ENCODE measurements around the gene CD276.
"Not testable (repeated sequence)": the region's sequence is repeated elsewhere in the genome, so short reads cannot be mapped to it uniquely, and the experiment has no call there.

Gene CD276

GRCh38 chr15:73723191-73723590 lies 39.0 kb downstream of the CD276 start:
- TF ChIP-seq, protein P1, sequence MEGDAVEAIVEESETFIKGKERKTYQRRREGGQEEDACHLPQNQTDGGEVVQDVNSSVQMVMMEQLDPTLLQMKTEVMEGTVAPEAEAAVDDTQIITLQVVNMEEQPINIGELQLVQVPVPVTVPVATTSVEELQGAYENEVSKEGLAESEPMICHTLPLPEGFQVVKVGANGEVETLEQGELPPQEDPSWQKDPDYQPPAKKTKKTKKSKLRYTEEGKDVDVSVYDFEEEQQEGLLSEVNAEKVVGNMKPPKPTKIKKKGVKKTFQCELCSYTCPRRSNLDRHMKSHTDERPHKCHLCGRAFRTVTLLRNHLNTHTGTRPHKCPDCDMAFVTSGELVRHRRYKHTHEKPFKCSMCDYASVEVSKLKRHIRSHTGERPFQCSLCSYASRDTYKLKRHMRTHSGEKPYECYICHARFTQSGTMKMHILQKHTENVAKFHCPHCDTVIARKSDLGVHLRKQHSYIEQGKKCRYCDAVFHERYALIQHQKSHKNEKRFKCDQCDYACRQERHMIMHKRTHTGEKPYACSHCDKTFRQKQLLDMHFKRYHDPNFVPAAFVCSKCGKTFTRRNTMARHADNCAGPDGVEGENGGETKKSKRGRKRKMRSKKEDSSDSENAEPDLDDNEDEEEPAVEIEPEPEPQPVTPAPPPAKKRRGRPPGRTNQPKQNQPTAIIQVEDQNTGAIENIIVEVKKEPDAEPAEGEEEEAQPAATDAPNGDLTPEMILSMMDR (IDR thresholded peaks at IDR 0.05), result no peak
- no peak for TF ChIP-seq ZFX (IDR thresholded peaks at IDR 0.05; ENCODE audit: borderline replicate concordance)
- no peak overlapping the region for H3K27ac ChIP-seq

GRCh38 chr15:73724212-73724611 lies 40.0 kb downstream of the CD276 start:
- TF ChIP-seq, protein P1 (IDR thresholded peaks at IDR 0.05), result no peak
- TF ChIP-seq ZFX (IDR thresholded peaks at IDR 0.05; ENCODE audit: borderline replicate concordance), result no peak
- no peak overlapping the region for H3K27ac ChIP-seq

DNA sequence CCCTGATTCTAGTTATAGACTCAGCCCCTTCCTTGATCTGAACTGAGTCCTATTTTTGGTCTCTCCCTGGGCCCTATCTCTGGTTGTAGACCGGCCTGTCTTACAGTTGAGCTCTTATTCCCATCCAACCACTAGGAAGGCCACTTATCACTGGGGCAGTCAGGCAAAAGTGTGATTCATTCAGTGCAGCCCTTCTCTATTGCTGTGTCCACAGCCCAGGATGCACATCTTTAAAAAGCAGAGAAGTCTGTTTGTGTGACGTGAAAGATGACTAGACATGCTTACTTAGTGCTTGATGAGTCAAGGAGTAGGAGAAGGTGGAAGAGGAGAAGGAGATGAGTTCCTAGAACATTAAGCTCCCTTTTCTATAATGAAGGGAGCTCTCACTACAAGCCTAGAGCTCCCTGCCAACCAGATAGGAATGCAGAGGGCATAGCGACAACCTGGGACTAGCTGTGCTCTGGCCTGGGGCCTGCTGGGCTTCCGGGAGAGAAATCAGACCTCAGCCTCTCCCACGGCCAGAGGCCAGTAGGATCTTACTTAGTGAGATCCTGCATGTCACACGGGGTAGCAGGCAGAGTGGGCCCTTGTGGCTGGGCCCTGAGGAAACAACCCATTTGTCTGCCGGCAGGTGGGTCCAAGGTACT lies 43.3 kb downstream of the CD276 start:
- TF ChIP-seq, protein P1 (IDR thresholded peaks at IDR 0.05), result no peak
- TF ChIP-seq ZFX (IDR thresholded peaks at IDR 0.05; ENCODE audit: borderline replicate concordance), result no peak
- no peak overlapping the region for H3K27ac ChIP-seq

DNA sequence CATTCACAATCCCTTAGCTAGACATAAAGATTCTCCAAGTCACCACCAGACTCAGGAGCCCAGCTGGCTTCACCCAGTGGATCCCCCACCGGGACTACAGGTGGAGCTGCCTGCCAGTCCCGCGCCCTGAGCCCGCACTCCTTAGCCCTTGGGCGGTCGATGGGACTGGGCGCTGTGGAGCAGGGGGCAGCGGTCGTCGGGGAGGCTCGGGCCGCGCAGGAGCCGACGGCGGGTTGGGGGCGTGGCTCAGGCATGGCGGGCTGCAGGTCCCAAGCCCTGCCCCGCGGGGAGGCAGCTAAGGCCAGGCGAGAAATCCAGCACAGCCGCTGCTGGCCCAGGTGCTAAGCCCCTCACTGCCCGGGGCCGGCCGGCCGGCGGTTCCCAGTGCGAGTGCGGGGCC lies 47.9 kb downstream of the CD276 start:
- not testable (repeated sequence) for H3K27ac ChIP-seq

DNA sequence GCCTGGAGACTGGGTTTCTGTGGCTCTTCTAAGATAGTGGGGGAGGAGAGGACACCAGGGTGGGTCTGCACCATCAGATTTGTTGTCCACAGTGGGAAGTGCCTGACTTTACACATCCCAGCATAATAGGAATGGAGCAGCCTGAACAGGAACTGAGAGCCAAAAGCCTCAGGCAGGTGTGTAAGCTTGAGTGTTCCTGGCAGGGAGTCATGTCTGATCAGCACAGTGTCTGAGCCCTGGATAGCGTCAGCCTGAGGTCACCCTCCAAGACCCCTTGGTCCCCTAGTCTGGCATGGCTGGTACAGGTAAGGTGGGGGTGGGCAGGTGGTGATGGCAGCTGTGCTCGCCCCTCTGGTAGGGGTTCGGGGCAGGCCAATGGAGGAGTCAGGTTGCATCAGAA lies 48.7 kb downstream of the CD276 start:
- H3K27ac ChIP-seq, result no peak overlapping the region
- TF ChIP-seq, protein P1 (IDR thresholded peaks at IDR 0.05), result no peak
- TF ChIP-seq ZFX (IDR thresholded peaks at IDR 0.05; ENCODE audit: borderline replicate concordance), result no peak

DNA sequence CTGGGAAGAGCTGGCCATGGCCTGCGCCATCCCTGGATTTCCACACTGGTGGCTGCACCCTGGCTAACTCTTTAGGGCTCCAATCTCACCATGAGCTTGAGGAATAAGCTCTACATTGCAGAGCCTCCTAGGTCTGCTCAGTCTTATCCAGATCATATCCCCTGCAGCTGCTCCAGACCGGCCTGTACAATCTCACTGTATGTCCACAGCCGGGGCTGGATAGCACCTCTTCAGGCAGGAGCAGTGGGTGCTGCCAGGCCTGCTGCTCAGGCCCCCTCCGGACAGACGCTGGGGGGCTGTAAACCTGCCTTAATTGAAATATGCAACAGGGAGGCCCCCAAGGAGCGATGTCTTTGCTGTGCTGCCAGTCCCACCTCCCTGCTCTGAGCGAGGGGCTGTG lies 53.4 kb downstream of the CD276 start:
- TF ChIP-seq, protein P1 (IDR thresholded peaks at IDR 0.05), result no peak
- TF ChIP-seq ZFX (IDR thresholded peaks at IDR 0.05; ENCODE audit: borderline replicate concordance), result no peak
- H3K27ac ChIP-seq, result no peak overlapping the region

DNA sequence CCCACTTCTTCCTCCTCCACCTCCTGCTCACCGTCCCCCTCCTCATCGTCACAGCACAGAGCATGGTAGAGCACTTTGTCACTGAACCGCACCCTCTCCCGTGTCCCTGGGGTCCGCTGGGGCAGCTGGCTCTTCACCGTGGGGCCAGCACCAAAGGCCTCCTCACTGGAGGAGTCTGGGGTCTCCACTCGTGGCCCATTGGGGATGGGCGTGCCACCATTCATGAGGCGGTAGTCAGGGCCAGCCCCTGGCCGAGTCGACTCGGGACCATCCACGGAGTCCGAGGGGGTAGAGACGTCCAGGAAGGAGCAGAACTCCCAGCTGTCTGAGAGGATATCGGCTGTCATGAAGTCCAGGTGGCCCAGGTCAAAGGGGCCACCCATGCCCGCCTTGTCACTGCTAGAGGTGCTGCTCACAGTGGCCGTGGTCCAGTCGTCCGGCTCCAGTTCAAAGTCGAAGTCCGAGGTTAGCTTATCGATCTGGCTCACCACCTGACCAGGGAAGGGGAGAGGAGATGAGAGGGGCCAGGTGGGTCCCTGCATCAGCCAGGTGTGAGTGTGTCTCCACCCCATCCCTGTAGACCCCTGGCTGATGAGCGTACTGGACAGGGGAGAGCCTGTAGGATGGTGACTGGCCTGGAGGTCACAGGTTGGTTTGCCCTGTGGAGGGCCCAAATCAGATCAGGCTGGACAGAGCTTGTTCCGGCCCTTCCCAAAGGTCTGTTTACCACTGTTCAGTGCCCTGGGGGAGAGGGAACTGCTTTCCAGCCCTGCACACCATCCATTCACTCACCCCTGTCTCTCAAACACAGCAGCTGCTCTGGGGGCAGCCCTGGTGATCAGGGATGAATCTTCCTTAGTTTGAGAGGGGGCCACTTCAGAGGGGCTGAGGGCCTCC lies 56.2 kb downstream of the CD276 start:
- H3K27ac ChIP-seq, result no peak overlapping the region
- TF ChIP-seq, protein P1 (IDR thresholded peaks at IDR 0.05), result no peak
- no peak for TF ChIP-seq ZFX (IDR thresholded peaks at IDR 0.05; ENCODE audit: borderline replicate concordance)
